ENCODE results near the gene TMEM61. TPM values are rescaled to one million over a fixed set of nuclear protein-coding genes. Genes with fewer than 3 reads are reported as not detected.

The TMEM61 gene
- total and polyA plus RNA-seq, 2 of the 8 experiments (the other 6 are each of a cell fraction or from before 2014, with no cell fraction given) = 0.54 to 1.4 TPM

GRCh38 chr1:54956726-54957125 lies 23.7 kb upstream of the TMEM61 start (continued):
- TF ChIP-seq, protein P1, sequence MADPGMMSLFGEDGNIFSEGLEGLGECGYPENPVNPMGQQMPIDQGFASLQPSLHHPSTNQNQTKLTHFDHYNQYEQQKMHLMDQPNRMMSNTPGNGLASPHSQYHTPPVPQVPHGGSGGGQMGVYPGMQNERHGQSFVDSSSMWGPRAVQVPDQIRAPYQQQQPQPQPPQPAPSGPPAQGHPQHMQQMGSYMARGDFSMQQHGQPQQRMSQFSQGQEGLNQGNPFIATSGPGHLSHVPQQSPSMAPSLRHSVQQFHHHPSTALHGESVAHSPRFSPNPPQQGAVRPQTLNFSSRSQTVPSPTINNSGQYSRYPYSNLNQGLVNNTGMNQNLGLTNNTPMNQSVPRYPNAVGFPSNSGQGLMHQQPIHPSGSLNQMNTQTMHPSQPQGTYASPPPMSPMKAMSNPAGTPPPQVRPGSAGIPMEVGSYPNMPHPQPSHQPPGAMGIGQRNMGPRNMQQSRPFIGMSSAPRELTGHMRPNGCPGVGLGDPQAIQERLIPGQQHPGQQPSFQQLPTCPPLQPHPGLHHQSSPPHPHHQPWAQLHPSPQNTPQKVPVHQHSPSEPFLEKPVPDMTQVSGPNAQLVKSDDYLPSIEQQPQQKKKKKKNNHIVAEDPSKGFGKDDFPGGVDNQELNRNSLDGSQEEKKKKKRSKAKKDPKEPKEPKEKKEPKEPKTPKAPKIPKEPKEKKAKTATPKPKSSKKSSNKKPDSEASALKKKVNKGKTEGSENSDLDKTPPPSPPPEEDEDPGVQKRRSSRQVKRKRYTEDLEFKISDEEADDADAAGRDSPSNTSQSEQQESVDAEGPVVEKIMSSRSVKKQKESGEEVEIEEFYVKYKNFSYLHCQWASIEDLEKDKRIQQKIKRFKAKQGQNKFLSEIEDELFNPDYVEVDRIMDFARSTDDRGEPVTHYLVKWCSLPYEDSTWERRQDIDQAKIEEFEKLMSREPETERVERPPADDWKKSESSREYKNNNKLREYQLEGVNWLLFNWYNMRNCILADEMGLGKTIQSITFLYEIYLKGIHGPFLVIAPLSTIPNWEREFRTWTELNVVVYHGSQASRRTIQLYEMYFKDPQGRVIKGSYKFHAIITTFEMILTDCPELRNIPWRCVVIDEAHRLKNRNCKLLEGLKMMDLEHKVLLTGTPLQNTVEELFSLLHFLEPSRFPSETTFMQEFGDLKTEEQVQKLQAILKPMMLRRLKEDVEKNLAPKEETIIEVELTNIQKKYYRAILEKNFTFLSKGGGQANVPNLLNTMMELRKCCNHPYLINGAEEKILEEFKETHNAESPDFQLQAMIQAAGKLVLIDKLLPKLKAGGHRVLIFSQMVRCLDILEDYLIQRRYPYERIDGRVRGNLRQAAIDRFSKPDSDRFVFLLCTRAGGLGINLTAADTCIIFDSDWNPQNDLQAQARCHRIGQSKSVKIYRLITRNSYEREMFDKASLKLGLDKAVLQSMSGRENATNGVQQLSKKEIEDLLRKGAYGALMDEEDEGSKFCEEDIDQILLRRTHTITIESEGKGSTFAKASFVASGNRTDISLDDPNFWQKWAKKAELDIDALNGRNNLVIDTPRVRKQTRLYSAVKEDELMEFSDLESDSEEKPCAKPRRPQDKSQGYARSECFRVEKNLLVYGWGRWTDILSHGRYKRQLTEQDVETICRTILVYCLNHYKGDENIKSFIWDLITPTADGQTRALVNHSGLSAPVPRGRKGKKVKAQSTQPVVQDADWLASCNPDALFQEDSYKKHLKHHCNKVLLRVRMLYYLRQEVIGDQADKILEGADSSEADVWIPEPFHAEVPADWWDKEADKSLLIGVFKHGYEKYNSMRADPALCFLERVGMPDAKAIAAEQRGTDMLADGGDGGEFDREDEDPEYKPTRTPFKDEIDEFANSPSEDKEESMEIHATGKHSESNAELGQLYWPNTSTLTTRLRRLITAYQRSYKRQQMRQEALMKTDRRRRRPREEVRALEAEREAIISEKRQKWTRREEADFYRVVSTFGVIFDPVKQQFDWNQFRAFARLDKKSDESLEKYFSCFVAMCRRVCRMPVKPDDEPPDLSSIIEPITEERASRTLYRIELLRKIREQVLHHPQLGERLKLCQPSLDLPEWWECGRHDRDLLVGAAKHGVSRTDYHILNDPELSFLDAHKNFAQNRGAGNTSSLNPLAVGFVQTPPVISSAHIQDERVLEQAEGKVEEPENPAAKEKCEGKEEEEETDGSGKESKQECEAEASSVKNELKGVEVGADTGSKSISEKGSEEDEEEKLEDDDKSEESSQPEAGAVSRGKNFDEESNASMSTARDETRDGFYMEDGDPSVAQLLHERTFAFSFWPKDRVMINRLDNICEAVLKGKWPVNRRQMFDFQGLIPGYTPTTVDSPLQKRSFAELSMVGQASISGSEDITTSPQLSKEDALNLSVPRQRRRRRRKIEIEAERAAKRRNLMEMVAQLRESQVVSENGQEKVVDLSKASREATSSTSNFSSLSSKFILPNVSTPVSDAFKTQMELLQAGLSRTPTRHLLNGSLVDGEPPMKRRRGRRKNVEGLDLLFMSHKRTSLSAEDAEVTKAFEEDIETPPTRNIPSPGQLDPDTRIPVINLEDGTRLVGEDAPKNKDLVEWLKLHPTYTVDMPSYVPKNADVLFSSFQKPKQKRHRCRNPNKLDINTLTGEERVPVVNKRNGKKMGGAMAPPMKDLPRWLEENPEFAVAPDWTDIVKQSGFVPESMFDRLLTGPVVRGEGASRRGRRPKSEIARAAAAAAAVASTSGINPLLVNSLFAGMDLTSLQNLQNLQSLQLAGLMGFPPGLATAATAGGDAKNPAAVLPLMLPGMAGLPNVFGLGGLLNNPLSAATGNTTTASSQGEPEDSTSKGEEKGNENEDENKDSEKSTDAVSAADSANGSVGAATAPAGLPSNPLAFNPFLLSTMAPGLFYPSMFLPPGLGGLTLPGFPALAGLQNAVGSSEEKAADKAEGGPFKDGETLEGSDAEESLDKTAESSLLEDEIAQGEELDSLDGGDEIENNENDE (IDR thresholded peaks at IDR 0.05; ENCODE audit: insufficient replicate concordance, low read length) = no peak
- TF ChIP-seq, protein P2, sequence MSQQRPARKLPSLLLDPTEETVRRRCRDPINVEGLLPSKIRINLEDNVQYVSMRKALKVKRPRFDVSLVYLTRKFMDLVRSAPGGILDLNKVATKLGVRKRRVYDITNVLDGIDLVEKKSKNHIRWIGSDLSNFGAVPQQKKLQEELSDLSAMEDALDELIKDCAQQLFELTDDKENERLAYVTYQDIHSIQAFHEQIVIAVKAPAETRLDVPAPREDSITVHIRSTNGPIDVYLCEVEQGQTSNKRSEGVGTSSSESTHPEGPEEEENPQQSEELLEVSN (IDR thresholded peaks at IDR 0.05) = no peak
- no peak for TF ChIP-seq PHF8 (conservative IDR thresholded peaks at IDR 0.05; ENCODE audit: low read depth, low read length)
- TF ChIP-seq RFX5 (IDR thresholded peaks at IDR 0.05; ENCODE audit: borderline replicate concordance, low read depth, low read length) = no peak

Data from H1 (cell line).